ENCODE measurements around the gene ARRDC4.

The ARRDC4 gene

GRCh38 chr15:98017150-98017964, 56.9 kb downstream of the ARRDC4 start:
- TF ChIP-seq USF1 (IDR thresholded peaks at IDR 0.05) (no peak), TAF1 (IDR thresholded peaks at IDR 0.05; ENCODE audit: low read depth) (no peak), CEBPB (IDR thresholded peaks at IDR 0.05) (no peak), CREB1 (IDR thresholded peaks at IDR 0.05; ENCODE audit: low read depth) (no peak), ZBTB7A (IDR thresholded peaks at IDR 0.05; ENCODE audit: low read depth) (no peak)
- TF ChIP-seq, protein P1, sequence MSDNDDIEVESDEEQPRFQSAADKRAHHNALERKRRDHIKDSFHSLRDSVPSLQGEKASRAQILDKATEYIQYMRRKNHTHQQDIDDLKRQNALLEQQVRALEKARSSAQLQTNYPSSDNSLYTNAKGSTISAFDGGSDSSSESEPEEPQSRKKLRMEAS (IDR thresholded peaks at IDR 0.05), result no peak

DNA sequence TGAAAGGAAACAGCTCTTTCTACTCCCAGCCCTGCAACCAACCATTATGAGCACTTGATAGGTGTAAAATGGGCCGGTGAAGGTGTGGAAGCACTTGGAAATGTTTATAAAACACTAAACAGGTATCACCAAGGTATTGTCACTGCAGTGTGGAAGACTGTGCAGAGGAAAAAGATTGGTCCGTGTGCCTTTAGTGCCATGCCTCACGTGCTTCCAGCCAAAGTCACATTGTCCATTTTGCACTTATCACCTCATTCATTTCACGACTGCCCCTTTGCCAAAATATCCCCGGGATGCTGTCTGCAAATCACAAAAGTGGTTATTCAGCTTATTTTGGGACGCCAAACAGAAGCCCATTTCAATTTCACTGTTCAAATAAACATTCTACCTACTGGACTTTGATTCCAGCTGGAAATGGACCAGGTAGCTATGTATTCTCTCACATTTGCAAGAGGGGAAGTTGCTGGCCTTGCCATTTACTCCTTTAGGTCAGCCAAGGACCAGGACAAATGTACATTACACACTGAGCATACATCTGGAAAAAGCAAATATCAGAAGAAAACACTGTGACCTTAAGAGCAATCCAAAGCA, 58.4 kb downstream of the ARRDC4 start:
- no peak for TF ChIP-seq CEBPB (IDR thresholded peaks at IDR 0.05)
- TF ChIP-seq CREB1 (IDR thresholded peaks at IDR 0.05; ENCODE audit: low read depth), result no peak
- TF ChIP-seq, protein P1 (IDR thresholded peaks at IDR 0.05), result no peak
- TF ChIP-seq EGR1 (IDR thresholded peaks at IDR 0.05), result no peak
- no peak for TF ChIP-seq NFIC (IDR thresholded peaks at IDR 0.05)
- TF ChIP-seq TEAD4 (IDR thresholded peaks at IDR 0.05), result no peak
- no peak for TF ChIP-seq TAF1 (IDR thresholded peaks at IDR 0.05; ENCODE audit: low read depth)
- TF ChIP-seq REST (IDR thresholded peaks at IDR 0.05; ENCODE audit: low read depth), result no peak
- no peak for TF ChIP-seq USF1 (IDR thresholded peaks at IDR 0.05)
- TF ChIP-seq ZBTB7A (IDR thresholded peaks at IDR 0.05; ENCODE audit: low read depth), result no peak
- no peak for TF ChIP-seq EP300 (IDR thresholded peaks at IDR 0.05; ENCODE audit: borderline replicate concordance)
- no peak for TF ChIP-seq FOXM1 (IDR thresholded peaks at IDR 0.05; ENCODE audit: borderline replicate concordance, low read depth)
- TF ChIP-seq RAD21 (IDR thresholded peaks at IDR 0.05; ENCODE audit: low read depth), result no peak
- TF ChIP-seq YY1 (IDR thresholded peaks at IDR 0.05; ENCODE audit: low read depth), result no peak
- TF ChIP-seq TCF12 (IDR thresholded peaks at IDR 0.05; ENCODE audit: low read depth), result no peak
